SU-DHL-6 (cell line): ENCODE results near the gene TTYH3.

Experiments
- CTCF ChIP-seq: fragments of 200-600 bp; sonication (generic); IDR thresholded peaks from one replicate; pipeline ENCODE4 v1.5.1; 2017; ENCODE audit warnings: antibody characterized with exemption, mild to moderate bottlenecking, low read length, moderate library complexity; ENCODE audit not compliant: insufficient read depth, poor library complexity, severe bottlenecking
- EZH2phosphoT487 ChIP-seq: fragments of 200-600 bp; sonication (generic), shearing (Covaris generic); conservative IDR thresholded peaks from 2 replicates; pipeline ENCODE4 v1.6.1; 2018; ENCODE audit warnings: mild to moderate bottlenecking, antibody characterized with exemption, low read length, moderate library complexity, mixed read lengths

- TF ChIP-seq CTCF = no peak
- no peak for TF ChIP-seq EZH2phosphoT487
Observed at GRCh38 chr7:2711895-2712675, 80.3 kb downstream of the TTYH3 start.
